GM21717 (cell line): Measurements from ENCODE around the gene SCN4B.

Experiments used
- ATAC-seq: cut with Tn5 transposase; IDR thresholded peaks from one replicate; pipeline ENCODE4 v1.9.1; 2021; ENCODE audit warnings: mild to moderate bottlenecking, moderate library complexity; ENCODE audit not compliant: unreplicated experiment

Gene SCN4B

GRCh38 chr11:118154641-118155040, 2.0 kb upstream of the SCN4B start:
- no peak for ATAC-seq

DNA sequence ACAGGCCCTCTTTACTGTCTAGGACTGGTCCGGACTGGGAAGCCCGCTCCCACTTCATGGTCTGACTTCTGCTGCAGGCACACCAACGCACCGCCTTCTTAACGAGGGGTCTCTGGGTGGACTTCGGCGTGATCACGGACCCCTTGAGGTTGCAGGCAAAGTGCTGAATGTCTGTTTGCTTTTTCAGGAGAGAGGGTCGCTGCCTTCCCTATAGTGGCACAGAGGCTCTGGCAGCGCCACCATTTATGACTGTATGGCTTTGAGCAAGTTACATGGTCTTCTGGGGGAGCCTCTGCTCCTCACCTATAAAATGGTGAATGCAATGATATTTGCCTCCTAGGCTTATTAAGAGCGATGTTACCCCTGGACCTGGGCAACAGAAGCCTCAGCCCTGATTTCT, 1.4 kb upstream of the SCN4B start:
- ATAC-seq: no peak

DNA sequence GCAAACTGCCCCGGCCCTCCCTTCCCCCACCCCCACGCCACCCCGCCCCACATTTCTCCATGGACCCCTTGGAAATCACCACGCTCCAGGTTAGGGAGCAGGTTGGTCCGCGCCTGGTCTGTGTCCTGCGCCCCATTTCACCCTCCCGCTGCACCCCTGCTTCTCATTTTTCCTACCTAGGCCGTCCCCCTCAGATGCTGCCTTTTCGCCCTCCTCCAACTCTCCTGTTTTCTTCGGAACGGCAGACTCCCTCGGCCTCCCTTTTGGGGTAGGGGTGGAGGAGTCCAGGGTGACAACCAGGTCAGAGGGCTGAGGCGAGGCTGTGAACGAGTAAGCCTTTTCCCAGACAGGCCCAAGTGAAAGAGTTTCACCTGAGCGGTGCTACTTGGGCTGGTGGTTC, 893 bp upstream of the SCN4B start:
- ATAC-seq: no peak

DNA sequence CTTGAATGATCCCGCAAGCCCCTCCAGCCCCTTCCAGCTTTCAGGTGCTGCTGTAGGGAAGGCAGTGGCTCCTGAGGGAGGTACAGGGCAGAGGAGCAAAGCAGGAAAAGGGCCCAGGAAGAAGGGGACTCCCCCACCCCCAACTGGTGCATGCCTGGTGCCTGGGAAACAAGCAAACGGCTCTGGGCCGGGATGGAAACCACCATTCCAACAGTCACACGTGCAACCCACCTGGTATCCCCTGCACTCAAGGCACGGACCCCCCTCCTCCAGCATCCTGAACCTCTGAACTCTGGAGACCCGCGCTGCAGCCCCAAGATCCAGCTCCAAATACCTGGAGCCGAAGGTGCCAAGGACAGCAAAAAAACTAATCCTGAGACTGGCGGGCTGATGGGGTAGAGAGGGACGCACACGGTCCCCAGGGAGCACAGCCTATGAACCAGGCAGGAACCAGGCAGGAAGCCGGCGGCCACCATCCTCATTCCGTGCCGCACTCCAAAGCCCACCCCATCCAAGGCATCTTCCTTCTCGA, 537 bp downstream of the SCN4B start:
- ATAC-seq: no peak

GRCh38 chr11:118151431-118151830, 1.2 kb downstream of the SCN4B start:
- no peak for ATAC-seq

GRCh38 chr11:118149493-118149892, 3.1 kb downstream of the SCN4B start:
- ATAC-seq: no peak

DNA sequence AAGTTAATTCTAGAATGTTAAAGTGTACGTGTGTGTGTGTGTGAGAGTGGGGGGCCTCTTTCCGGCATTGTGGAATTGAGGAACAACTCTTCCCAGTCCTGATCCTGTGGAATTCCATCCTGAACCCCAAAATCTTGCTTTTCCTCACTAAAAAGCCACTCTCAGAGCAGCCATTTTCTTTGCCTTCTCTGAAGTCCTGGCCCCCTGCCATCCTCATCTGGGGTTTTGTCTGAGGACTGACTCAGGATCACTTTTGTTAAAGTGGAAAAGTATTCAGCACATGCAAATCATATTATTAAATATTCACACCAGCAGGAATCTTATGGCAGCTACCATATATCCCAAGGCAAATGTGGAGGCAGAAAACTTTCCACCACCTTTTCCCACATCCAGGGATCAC, 3.8 kb downstream of the SCN4B start:
- ATAC-seq: no peak

DNA sequence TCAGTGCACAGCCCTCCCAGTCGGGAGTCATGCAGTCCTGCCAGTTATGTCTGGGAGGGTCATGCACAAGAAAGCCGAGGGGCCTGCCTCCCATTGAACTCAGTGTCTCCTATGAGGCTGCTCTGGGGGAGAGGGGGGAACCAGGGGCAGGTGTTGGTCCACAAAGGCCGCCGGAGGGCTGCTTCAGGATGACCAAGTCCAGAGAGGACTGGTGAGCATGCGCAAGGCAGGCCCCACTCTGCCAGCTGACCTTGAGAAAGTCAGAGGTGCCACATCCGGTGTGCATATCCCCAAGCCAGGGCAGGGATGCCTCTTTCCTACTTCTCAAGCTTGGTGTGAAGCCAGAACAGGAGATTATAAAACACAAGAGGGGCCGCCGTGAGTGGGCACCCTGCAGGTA, 4.4 kb downstream of the SCN4B start:
- no peak for ATAC-seq

DNA sequence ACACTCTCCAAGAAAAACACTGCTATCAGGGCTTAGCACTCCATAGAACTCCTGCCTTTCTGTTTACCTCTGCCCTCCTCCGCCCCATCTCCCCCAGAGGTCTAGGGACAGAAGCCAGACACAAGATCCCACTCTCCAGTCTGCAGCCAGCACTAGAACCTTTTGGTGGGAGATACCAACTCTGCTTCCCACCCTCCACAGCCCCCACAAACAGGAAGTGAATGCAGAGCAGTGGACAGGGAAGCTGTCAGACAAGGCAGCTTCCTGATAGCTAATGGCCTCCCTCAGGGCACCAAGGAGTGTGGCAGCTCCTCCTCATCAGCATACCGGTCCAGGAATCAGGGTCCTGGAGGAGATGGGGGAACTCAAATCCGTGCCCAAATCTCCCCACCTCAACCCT, 5.1 kb downstream of the SCN4B start:
- no peak for ATAC-seq

DNA sequence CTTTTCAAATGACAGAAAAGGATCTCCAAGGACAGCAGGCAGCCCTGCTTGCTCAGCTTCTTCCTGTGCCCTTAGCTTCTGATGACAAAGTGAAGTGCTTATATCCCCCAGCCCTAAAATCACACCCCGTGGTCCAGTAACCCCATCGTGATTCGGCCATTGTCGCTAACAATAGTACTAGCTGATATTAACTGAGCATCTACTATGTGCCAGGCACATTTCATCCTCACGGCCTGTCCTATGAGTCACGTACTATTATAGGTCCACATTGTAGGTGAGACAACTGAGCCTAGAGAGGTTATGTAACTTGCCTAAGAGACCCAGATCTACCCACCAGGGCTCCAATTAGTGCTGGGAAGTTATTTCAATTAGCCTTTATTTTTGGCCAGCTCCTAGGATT, 6.1 kb downstream of the SCN4B start:
- ATAC-seq: no peak

- ATAC-seq: peak; percentile 77
Observed at GRCh38 chr11:118145285-118146227, 7.1 kb downstream of the SCN4B start.

GRCh38 chr11:118144301-118145268, 8.0 kb downstream of the SCN4B start:
- ATAC-seq: no peak

- no peak for ATAC-seq
Observed at GRCh38 chr11:118143661-118144185, 8.9 kb downstream of the SCN4B start.

GRCh38 chr11:118142809-118143208, 9.8 kb downstream of the SCN4B start:
- ATAC-seq: no peak

DNA sequence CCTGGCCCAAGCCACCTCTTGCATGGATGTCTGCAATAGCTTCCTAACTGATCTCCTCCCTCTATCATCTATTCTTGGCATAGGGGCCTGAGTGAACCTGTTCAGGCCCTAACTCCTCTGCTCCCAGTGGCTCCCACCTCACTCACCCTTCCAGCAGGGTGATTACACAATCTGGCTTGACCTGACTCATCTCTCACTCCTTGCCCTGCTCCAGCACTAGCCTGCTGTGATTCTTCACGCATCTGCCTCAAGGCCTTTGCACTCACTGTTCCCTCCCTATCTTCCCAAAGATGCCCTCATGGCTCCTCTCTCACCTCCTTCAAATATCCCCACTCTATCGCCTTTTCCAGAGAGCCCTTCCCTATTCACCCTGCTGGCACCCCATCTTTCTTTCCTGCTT, 10.5 kb downstream of the SCN4B start:
- ATAC-seq: no peak

- ATAC-seq: no peak
Observed at GRCh38 chr11:118139578-118139977, 13.0 kb downstream of the SCN4B start.

DNA sequence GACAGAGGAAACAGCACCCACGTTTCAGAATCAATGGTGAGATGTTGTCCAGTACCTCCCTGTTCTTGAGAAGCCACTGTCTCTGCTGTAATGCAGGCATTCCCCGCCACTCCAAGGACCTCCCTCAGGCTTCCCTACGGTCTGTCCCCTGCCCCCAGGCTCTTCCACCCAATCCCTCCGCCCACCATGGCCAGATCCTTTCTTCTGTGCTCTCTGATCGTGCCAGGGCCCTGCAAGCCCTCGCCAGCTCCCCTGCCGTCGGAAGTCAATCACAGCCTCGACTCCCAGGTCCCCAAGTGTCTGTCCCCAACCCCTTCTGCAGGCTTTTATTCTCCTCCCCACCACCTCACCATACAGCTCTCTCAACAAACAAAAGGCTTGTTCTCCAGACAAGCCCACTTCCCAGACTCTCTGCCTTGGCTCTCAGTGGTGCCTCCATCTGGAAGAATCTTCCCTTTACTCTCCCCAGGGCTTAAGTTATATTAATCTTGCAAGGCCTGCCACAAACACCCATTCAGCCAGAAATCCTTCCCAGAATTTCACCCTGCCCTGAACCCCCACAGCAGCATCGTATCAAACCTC, 13.7 kb downstream of the SCN4B start:
- ATAC-seq: no peak

GRCh38 chr11:118136801-118137200, 15.8 kb downstream of the SCN4B start:
- ATAC-seq: no peak

DNA sequence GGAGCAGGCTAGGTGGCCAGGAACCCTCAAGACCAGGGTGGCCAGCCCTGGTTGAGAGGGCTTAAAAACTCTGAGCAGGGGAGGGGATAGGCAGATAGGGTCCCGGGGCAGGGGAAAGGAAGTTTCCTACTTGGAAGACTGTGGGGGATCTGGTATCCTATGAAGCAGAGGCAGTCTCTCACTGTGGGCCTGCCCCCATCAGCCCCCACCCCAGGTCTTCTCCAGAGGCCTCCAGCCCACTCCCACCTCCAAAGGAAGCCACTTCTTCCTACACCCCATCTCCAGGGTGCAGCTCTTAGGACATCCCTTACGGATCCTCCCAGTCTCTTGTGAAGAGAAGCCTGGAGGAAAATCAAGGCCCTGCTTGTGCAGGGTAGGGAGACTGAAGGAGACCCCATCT, 16.3 kb downstream of the SCN4B start:
- ATAC-seq: no peak

DNA sequence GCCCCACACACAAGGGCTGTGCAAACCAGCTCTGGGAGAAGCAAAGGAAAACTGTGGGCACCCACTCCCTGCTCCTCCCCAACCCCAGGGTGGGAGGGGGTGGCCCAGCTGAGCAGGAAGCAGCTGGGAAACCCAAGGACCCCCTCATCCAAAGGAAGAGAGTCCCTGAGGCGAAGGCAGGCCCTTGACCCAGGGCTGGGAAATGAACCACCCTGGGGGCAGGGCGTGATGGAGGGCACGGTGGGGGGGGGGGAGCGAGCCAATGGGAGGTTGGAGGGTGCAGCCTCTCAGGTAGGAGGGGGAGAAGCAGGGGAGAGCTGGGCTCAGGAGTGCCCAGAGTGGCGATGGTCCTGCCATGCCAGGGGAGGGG, 16.8 kb downstream of the SCN4B start:
- ATAC-seq: no peak
